NCI-H524 (cell line): ENCODE measurements around the gene DIO1.
"Not testable (repeated sequence)": the region's sequence is repeated elsewhere in the genome, so short reads cannot be mapped to it uniquely, and the experiment has no call there.

ENCODE experiments used
- DNase-seq, 2 experiments: peaks; one replicate each; lab custom pipeline; 2025; lab: John Stamatoyannopoulos, UW

DIO1 gene

DNA sequence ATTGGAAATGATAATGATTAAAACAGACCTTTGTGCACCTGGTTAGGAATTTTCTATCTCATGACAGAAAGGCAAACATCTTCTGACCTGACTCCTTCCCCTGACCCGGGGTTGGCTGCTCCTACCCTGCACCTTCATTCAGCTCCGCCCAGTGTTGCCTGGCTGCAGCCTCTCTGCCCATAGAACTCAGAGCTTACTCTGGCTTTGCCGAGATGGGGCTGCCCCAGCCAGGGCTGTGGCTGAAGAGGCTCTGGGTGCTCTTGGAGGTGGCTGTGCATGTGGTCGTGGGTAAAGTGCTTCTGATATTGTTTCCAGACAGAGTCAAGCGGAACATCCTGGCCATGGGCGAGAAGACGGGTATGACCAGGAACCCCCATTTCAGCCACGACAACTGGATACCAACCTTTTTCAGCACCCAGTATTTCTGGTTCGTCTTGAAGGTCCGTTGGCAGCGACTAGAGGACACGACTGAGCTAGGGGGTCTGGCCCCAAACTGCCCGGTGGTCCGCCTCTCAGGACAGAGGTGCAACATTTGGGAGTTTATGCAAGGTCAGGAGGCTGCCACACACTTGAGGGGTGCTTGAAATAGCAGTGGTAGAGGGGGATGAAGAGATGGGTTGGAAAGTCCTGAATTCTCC lies at the start of gene DIO1:
Gene DIO1 (plus strand): TSS at position 189 of the 638 bp plus-strand sequence. CDS start 24 bp downstream, at position 213.
- no peak for DNase-seq

DNA sequence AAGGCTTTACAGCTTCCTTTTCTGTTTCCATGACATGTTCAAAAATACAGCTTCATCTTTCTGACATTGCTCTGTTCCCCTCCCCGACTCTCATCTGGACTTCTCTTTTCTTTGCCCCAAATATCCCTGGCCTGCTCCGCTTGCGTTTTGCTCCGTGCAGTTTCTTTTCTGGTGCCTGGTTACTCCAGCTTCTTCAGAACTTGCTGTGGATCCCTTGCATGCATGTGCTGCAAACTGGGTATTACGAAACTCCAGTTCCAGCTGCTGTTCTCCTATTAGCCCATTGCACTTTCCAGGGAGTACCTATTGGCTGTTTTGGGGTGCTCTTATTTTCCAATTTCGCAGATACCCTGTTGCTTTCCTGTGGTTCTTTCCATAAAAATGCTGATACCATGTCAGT lies 46.0 kb upstream of the DIO1 start:
- DNase-seq, result no peak

DNA sequence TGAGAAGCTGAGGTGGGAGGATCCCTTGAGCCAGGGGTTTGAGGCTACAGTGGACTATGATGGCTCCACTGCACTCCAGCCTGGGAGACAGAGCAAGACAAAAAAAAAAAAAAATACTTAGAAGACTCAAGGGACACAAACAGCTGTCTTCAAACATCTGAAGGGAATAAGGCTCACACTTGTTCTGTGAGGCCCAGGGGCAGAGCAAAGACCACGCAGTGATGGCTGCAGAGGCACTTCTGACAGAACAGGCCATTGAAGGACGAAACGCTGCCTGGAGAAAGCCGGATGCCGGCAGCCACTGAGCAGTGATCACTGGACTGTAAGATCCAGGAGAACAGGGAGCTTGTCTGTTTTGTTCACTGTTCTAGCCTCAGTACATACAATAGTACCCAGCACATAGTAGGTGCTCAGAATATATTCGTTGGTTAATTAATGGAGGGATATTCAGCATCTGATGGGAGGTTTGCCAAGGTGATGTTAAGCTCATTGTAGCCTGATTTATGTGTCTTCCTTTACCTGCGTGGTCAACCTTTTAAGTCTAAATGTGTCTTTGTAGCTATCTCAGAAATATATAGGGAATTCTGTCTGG lies 43.8 kb upstream of the DIO1 start:
- DNase-seq, result no peak

DNA sequence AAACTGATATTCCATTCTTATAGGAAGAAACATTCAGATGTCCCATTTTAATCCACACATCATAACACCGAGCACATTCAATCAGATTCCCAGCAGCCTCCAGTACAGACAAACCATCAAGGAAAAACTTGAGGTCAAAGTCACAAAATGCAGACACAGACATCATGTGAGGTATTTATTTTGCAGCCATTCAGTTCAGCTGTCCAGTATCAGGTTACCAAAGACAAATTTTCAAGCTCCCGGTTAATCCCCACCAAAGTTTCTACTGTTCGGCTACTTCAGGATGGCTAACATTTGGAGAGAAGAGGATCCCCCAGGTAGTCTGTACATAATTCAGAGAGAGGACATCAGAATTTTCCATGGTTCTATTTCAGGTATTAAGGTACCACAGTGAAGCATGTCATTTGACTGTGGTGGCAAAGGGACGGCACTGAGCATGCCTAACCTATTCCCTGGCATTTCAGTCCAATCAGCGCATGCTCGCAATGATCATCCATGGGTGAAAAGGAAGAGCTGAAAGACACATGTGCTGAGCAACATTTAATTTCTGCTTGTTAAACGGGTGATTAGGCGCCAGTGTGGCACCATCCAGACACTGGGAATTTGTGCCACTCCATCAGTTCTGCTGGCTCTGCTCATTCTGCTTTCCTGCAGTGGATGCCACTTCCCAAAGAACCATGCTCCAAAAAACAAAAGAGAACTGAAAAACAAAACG lies 42.3 kb upstream of the DIO1 start:
- peak in 1 of 2 experiments; percentile 33 for DNase-seq

DNA sequence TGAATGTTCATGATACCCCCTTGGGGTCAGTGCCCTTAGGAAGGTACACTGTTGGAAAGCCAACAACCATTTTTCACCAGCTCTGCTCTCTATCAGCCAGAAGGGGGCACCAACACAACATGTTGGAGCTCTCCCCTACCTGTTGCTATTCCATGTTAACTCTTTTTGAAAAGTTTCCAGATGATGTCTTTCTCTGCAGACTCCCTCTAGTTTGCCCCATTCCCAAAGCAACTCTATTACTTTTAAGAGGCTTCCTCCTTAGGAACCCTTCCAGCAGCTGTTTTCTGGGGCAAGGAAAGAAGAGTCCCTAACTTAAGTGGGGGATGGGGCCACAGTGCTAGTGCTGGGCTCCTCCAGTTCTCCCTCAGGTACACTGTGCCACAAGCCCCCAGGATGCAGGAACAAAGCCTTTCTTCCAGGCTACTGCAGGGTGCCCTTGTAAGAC lies 33.0 kb upstream of the DIO1 start:
- DNase-seq, result peak; percentile 6 to 56

DNA sequence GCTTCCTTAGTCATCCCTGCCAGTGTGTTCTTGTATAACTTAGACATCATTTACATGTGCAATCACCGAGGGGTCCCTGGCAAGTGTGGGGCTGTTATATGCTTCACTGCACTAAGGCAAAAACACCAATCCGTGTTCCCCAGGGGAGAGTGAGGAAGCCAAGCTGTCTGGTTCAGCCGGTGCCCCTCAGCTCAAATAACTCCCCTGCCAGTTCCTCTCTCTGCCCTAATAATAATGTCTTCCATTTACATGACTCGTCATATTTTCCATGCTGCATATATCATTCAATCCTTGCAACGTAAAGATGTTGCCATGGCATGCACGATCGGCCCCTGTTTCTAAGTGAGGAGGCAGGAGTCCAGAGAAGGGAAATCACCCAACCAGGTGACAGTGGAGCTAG lies 31.5 kb upstream of the DIO1 start:
- no peak for DNase-seq

DNA sequence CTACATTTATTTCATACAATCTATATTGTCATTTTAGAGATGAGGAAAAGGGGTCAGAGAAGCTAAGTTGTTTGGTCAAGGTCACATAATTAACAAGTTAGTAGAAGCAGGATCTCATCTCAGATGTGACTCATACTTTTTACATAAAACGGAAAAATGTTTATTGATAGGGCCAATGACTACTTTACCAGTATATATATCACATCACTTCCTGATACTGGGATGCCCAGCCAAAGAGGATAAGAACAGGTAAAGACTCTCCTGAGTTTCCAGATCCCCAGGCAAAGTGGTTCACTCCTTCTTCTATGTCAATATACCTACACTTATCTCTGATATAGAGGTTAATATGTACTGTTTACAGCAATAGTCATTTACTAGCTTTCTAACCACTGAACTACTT lies 25.4 kb upstream of the DIO1 start:
- no peak for DNase-seq

DNA sequence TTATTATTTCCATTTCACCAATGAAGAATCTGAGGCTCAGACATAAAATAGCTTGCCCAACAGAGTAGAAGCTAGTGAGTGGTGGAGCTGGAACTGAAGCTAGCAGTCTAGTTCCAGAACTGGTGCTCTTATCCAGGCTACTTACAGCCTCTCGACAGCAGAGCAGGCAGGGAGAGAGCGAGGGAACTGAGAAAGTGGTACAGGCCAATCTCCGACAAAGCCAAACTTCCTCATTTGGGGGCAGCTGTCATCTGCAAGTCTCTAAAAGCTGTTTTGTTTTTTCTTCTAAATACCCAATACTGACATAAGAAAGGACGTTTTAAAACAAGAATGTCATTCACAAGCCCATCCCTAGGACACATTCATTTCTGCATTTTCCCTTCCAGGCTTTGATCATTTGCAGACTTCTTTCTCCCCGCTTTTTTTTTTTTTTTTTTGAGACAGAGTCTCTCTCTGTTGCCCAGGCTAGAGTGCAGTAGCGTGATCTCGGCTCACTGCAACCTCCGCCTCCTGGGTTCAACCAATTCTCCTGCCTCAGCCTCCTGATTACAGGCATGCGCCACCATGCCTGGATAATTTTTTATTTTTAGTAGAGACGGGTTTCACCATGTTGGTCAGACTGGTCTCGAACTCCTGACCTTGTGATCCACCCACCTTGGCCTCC lies 24.4 kb upstream of the DIO1 start:
- no peak for DNase-seq

DNA sequence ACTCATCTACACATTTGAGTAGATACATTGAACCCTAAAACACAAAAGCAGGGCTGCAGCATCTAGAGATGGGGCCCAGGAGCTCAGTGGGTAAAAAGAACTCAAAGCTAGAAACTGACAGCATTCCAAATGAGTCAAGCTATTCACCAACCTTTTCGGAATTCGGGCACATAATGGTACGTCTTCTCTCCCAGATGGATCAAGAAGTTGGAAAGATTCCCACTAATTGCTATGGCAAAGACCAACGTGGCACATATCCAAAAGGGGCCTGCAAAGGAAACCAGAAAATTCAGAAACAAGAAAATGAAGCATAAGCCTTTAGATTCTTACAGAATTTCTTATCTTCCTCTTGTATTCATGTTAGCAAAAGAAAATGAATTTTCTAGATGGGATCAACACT lies 22.8 kb upstream of the DIO1 start:
- DNase-seq, result no peak

DNA sequence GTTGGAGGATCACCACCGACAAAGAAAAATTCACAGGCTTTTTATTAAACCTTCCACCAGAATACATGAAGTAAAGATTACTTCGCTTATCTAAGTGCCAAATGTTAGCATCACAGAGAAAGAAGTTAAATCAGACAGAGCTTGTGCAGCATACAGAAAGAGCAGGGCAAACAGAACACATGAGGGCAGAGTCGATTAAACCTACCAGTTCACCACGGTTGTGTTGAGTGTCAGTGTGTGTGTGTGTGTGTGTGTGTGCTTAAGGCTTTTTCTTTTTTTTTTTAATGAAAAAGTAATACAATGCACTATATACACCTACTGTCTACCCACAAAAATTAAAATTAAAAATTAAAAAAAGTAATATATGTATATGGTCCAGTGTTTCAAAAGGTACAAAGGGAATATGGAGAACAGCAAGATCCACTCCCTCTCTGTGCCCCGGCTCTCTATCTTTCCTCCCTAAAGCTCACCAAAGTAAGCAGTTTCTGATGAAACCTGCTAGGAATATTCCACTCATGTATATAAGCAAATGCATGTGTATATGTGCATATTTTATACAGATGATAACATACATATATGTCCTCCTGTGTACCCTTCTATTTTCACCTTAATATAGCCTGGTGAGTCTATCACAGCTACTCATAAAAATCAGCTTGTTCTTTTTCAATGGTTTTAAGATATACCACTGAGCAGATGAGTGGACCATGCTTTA lies 22.1 kb upstream of the DIO1 start:
- no peak for DNase-seq

DNA sequence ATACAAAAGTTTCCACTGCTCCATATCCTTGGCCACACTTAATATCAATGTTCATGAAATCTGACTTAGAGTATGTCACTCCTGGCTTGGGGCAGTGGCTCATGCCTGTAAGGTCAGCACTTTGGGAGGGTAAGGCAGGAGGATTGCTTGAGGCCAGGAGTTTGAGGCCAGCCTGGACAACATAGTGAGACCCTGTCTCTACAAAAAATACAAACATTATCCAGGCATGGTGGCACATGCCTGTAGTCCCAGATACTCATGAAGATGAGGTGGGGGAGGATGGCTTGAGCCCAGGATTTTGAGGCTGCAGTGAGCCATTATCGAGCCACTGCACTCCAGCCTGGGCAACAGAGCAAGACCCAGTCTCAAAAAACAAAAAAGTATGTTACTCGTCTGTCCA lies 18.8 kb upstream of the DIO1 start:
- DNase-seq, result not testable (repeated sequence)

DNA sequence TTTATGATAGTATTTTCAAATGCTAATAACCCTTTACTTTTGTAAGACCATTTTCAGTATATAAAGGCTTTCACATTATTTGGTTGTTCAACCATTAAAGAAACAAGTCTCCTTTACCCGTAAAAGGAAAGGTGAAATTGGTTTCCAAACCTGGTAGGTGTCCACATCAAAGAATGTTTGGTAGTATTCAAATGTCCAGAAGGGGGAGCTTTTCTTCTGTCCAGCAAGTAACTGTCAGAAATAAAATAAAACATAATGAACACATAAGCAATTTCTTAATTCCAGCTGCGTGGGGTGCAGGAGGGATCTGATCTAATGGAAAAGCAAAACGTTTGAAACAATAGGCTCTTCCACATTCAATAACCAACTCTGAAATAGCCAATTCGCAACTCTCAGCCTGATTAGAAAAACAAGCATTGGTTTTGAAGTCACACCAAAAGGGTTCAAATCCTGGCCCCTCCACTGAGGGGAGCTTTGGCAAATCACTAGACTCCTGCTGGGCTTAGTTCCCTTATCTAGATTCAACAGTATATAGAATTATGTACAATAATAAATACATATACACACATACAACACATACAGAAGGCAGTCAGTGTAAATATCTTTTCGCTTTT lies 15.4 kb upstream of the DIO1 start:
- peak in 1 of 2 experiments; percentile 53 for DNase-seq

DNA sequence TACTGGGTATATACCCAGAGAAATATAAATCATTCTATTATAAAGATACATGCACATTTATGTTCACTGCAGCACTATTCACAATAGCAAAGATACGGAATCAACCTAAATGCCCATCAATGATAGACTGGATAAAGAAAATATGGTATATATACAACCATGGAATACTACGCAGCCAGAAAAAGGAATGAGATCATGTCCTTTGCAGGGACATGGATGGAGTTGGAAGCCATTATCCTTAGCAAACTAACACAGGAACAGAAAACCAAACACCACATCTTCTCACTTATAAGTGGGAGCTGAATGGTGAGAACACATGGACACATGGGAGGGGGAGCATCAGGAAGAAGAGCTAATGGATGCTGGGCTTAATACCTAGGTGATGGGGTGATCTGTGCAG lies 12.1 kb upstream of the DIO1 start:
- DNase-seq, result not testable (repeated sequence)

DNA sequence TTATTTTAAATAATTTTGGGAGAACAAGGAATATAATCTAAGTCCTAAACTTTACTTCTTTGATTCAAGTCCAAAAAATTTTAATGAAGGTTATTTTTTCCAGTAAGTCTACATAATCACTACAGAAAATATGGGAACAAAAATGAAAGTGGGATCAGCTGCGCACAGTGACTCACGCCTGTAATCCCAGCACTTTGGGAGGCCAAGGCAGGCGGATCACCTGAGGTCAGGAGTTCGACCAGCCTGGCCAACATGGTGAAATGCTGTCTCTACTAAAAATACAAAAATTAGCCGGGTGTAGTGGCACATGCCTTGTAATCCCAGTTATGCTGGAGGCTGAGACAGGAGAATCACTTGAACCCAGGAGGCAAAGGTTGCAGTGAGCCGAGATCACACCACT lies 10.4 kb upstream of the DIO1 start:
- not testable (repeated sequence) for DNase-seq

DNA sequence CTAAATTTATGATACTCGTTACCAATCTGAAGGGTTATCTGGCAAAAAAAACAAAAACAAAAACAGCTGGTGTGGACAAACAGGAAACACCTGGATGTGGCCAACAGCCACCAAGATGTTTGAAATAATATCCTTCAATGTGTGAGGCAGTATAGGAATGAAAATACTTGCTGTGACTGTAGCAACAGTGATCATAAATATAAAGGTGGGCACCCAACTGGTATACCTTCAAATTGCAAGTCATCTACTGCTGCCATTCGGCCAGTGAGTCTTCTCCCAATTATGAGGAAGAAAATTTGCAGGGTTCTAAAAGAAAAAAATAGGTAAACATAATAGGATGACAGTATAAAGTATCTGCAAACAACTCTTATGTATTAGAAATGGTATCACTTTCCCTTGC lies 5.3 kb upstream of the DIO1 start:
- no peak for DNase-seq

DNA sequence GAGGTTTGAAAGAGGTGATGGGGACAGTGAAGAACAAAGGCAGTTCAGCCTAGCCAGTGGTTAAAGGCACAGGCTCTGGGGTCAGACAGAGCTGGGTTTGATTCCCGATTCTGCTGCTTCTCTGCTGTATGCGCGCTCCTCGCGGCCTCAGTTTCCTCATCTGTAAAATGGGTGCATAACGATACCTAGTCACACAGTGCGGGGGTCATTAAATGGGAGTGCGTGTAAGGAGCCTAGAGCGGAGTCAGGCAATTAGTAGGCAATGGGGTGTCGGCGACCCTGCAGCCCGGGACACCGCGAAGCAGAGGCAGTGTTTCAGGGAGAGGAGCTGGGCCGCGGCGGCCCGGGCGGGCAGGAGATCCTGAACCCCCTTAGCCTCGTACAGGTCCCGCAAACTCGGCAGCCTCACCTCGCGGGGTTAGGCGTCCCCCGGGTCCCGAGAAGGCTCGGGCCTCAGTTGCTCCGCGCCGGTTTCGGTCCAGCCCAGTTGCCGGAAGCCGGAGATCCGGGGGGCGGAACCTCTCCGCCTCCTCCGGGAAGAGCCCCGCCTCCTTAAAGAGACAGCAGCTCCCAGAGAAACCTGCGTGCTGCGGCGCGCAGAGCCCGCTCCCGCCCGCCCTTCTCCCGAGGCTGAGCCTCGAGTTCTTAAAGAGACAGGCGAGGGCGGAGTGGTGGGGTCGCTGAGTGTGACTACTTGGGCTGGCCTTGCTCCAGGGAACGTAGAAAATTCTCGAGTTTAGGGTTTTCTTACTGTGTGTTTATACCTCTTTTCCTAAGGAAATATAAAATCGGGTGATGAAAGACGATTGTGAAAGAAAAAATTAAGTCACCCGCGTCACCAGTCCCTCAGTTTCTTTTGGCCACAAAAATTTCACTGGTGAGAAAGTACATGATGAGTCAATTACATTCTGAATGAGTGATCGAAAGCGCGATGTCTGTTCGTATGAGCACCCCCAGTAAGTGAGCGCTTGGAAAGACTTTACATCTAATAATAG lies 4.4 kb upstream of the DIO1 start, which contains the start of gene YIPF1:
Gene YIPF1 (minus strand): TSS at position 494 of the 995 bp plus-strand sequence. CDS start 860 bp downstream, outside the sequence.
- peak; percentile 74 to 87 for DNase-seq

DNA sequence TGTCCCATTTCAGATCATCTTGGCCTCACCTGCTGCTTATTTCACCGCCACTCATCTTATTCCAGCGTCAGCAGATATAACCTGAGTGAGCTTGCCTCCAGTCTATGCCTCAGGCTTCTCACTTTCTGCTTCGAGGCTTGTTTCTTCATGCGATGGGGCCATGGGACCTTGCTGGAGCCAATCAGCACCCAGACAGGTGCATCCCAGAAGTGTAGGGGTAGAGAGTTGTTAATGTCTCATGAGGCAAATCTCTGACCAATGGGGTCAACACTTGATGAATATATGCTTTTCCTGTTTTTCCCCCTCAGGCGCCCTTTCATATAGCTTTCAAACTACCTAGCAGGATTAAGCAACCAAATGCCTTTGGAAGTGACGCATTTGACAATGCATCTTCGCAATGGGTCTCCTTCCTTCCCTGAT lies 3.5 kb upstream of the DIO1 start:
- DNase-seq, result no peak

DNA sequence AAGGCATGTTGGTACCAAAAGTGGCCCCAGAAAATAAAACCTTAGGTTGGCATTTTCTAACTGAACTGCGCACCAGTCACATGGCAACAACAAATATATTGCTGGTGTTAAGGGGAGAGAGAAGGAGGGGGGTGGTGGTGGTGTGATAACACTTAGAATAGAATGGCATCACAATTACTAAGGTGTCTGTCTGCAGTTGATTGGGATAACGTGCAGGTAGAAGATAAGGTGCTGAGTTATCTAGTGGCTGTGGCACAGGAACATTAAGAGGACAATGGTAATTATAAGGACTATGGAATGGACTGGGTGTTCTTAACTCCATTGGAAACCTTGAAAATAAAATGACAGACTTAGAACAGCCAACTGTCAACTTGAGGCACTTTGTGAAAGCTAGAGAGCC lies 3.0 kb upstream of the DIO1 start:
- no peak for DNase-seq

DNA sequence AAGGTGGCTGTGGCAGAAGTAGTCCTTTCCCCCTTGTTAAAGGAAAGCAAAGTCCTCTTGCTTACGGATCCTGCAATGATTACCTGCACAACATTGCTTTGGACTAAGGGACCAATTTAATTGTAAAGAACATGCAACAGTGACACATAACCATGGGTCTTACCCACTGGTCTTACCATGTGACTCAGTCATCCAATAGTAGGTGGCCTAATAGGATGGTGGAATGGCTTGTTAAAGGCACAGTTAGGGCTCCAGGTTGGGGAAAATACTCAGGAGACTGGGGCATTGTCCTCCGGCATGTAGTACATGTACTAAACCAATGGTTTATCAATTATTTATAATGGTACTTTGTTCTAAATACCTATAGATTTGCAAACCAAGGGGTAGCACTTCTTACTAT lies 2.3 kb upstream of the DIO1 start:
- no peak for DNase-seq

DNA sequence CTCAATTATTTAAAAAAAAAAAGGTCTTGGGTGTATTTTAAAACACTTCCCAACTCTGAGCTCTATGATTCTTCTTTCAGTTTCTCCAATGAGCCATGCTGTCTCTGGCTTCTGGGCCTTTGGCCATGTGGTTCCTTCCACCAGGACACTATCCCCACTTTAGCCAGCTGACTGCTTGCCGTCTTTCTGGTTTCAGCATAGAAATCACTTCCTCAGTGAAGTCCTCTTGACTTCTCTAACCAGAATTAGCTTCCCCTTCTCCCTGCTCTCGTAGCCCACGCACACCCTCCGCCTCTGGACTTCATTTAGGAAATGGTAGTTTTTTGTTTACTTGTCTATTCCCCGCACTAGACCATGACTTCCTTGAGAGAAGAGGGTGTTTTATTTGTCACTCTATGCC lies 1.1 kb upstream of the DIO1 start:
- no peak for DNase-seq
